Smooth muscle cell (in vitro differentiated cells): ENCODE results near the gene SF3B3. TPM values are rescaled to one million over a fixed set of nuclear protein-coding genes. Genes with fewer than 3 reads are reported as not detected.

Experiments used
- DNase-seq: peaks from one replicate; lab custom pipeline; 2025; ENCODE audit not compliant: unreplicated experiment; lab: John Stamatoyannopoulos, UW
- H2AFZ ChIP-seq: fragments of 200-600 bp; sonication (generic); 2 replicates; pipeline ENCODE4 v1.6.0; 2016; ENCODE audit warnings: antibody characterized with exemption, low read depth, mild to moderate bottlenecking
- H3F3A ChIP-seq: fragments of 200-600 bp; sonication (generic); 2 replicates; pipeline ENCODE4 v1.6.0; 2017; ENCODE audit warnings: antibody characterized with exemption, low read depth
- H3K27ac ChIP-seq: fragments of 200-600 bp; sonication (generic); 2 replicates; pipeline ENCODE4 v1.5.1; 2016; ENCODE audit warnings: low read depth, mild to moderate bottlenecking
- H3K27me3 ChIP-seq: fragments of 200-600 bp; sonication (generic); 2 replicates; pipeline ENCODE4 v1.6.1; 2016; ENCODE audit warnings: low read depth, mild to moderate bottlenecking
- H3K36me3 ChIP-seq: fragments of 200-600 bp; sonication (generic); 2 replicates; pipeline ENCODE4 v1.5.1; 2016; ENCODE audit warnings: low read depth
- H3K4me1 ChIP-seq: fragments of 200-600 bp; sonication (generic); 2 replicates; pipeline ENCODE4 v1.5.1; 2016; ENCODE audit warnings: low read depth
- H3K4me2 ChIP-seq: fragments of 200-600 bp; sonication (generic); 2 replicates; pipeline ENCODE4 v1.6.0; 2016; ENCODE audit warnings: mild to moderate bottlenecking
- H3K4me3 ChIP-seq: fragments of 200-600 bp; sonication (generic); 2 replicates; pipeline ENCODE4 v1.5.1; 2016; ENCODE audit warnings: mild to moderate bottlenecking
- H3K79me2 ChIP-seq: fragments of 200-600 bp; sonication (generic); 2 replicates; pipeline ENCODE4 v1.6.0; 2016; ENCODE audit warnings: low read depth, mild to moderate bottlenecking
- H3K9ac ChIP-seq: fragments of 200-600 bp; sonication (generic); 2 replicates; pipeline ENCODE4 v1.6.0; 2016; ENCODE audit warnings: low read depth
- H3K9me3 ChIP-seq: fragments of 200-600 bp; sonication (generic); replicated peaks from 2 replicates; pipeline ENCODE4 v1.5.1; 2016; ENCODE audit warnings: low read depth
- H4K20me1 ChIP-seq: fragments of 200-600 bp; sonication (generic); 2 replicates; pipeline ENCODE4 v1.6.0; 2016; ENCODE audit warnings: low read depth
- WGBS: methylation state at CpG from one replicate; pipeline ENCODE4 v1.1.7; 2016; ENCODE audit warnings: low lambda C conversion rate; 5-methylcytosine and 5-hydroxymethylcytosine counted together
- polyA plus RNA-seq: library from polyadenylated mRNA; unstranded; fragments of >200 nt; fragmentation: Nextera tagmentation; extraction: Ambion mirVana; gene quantifications from 2 replicates; pipeline ENCODE4 v1.2.1, GENCODE V29; 2016
- total RNA-seq: library from RNA; depleted of rRNA; stranded (reverse); fragments of >200 nt; gene quantifications from 2 replicates; pipeline ENCODE4 v1.2.3, GENCODE V29; 2014
- TF ChIP-seq, protein P1 (sequence below): fragments of 200-600 bp; sonication (generic); IDR thresholded peaks from 2 replicates; pipeline ENCODE4 v1.5.1; 2017; ENCODE audit warnings: borderline replicate concordance, mild to moderate bottlenecking, antibody characterized with exemption; ENCODE audit not compliant: insufficient read depth, poor library complexity, severe bottlenecking

SF3B3 gene
- total and polyA plus RNA-seq, 2 experiments from 2014 or later, result 126 to 129 TPM

DNA sequence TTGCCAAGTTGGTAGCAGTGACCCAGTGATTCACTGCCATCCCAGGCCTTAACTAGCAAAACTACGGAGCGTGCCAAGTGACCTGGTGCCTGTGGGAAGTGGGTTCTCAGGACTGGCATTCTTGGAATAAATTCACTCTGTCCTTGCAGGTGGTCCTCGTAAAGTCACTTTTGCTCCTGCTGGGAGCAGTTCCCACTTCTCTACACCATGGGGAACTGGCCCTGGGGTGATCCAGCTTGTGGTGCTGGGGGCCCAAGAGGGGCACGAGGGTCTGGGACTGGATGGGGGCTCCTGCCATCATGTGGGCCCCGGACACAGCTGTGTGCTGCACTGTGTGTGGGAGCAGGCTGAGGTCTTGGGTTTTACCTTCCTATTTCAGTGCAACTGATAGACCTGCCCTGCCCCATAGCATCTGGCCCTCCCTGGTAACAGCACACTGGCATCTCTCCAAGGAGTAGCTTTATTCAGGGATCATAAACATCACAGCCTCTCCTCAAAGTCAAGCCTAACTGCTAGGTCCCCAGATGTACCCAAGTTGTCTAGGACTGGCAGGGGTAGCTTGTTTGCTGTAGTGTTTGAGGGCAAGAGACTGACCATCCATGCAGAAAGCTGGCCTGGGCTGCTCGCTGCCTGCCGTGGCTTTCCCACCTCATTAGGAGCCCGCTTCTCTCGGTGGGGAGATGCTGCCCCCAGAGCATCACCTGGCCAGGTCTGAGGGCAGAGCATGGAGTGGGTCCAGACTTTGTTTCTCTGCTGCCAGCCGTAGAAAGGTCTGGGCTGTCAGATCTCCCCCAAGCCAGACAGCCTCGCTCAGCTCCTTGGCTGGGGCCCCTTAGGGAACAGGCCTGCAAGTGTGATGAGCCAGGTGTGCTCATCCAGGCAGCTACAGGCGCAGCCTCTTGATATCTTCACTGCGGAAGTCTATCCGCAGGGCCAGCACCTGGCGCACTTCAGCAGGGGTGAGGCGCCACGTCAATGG, 43.2 kb upstream of the SF3B3 start:
- H3K27me3 ChIP-seq, result no peaks in the 10 kb centered on the region
- H3K4me1 ChIP-seq, result no peaks in the 10 kb centered on the region
- no peak overlapping the region for H3K4me2 ChIP-seq
- no peak overlapping the region for H3K9ac ChIP-seq
- TF ChIP-seq, protein P1, sequence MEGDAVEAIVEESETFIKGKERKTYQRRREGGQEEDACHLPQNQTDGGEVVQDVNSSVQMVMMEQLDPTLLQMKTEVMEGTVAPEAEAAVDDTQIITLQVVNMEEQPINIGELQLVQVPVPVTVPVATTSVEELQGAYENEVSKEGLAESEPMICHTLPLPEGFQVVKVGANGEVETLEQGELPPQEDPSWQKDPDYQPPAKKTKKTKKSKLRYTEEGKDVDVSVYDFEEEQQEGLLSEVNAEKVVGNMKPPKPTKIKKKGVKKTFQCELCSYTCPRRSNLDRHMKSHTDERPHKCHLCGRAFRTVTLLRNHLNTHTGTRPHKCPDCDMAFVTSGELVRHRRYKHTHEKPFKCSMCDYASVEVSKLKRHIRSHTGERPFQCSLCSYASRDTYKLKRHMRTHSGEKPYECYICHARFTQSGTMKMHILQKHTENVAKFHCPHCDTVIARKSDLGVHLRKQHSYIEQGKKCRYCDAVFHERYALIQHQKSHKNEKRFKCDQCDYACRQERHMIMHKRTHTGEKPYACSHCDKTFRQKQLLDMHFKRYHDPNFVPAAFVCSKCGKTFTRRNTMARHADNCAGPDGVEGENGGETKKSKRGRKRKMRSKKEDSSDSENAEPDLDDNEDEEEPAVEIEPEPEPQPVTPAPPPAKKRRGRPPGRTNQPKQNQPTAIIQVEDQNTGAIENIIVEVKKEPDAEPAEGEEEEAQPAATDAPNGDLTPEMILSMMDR, result no peak
- no peak overlapping the region for H3K27ac ChIP-seq
- no peak overlapping the region for H3K4me3 ChIP-seq
- WGBS, result 97% methylated on average over 17 of the region's 17 CpGs
- no peak for DNase-seq
- H4K20me1 ChIP-seq, result no peaks in the 10 kb centered on the region
- H3K9me3 ChIP-seq, result no peaks in the 10 kb centered on the region
- no peaks in the 10 kb centered on the region for H3K79me2 ChIP-seq
- H3F3A ChIP-seq, result peaks cover 5% of the 10 kb centered on the region
- no peaks in the 10 kb centered on the region for H3K36me3 ChIP-seq
- no peak overlapping the region for H2AFZ ChIP-seq

DNA sequence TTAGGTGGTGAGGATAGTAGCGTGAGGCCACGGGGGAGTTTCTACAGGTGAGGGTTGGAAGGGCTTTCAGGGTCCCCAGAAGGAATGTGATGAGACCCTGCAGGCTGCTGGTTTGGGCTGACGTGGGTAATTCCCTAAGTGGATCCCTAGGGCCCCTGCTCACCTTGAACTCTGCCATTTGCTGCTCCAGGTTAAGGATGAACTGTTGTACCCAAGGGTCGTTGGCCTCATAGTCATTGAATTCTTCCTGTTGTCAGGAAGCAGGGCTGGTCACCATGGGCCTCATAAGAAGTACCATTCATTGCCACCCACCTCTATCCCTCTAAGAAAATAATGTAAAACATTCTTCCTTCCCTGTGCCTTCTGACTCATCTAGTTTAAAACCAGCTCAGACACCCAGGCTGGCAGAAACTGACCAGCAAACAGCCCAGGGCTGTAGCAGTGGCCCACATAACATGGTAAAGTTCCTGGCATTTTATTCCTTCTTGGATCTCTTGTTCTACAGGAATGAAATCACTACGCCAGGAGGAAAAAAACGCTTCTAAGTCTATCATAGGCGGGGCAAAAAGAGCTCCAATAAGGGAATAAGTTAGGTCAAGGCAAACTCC, 41.6 kb upstream of the SF3B3 start:
- H3K4me3 ChIP-seq, result no peak overlapping the region
- no peak overlapping the region for H3K9ac ChIP-seq
- TF ChIP-seq, protein P1, result no peak
- no peaks in the 10 kb centered on the region for H3K9me3 ChIP-seq
- peak overlapping the region; percentile 24 for H3K4me2 ChIP-seq
- no peaks in the 10 kb centered on the region for H3K27me3 ChIP-seq
- no peak overlapping the region for H2AFZ ChIP-seq
- WGBS, result 88% methylated on average over 7 of the region's 7 CpGs
- DNase-seq, result no peak
- peaks cover under 1% of the 10 kb centered on the region for H3F3A ChIP-seq
- H3K27ac ChIP-seq, result peak overlapping the region; percentile 54
- H4K20me1 ChIP-seq, result no peaks in the 10 kb centered on the region
- no peaks in the 10 kb centered on the region for H3K79me2 ChIP-seq
- no peaks in the 10 kb centered on the region for H3K4me1 ChIP-seq
- H3K36me3 ChIP-seq, result no peaks in the 10 kb centered on the region

DNA sequence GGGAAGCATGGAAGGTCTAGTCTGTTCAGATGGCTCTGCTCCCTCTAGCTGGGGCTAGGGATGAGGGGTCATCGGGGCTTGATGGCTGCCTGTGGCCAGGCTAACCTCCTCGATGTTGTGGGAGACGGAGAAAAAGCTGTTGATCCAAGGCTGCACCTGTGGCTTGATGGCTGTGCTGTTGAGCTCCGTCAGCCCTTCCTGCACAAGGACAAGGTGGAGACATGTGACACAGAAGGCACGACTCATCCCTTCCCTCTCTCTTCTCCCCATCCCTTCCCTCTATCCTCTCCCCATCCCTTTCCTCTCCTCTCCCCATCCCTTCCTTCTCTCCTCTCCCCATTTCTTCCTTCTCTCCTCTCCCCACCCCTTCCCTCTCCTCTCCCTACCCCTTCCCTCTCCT, 41.0 kb upstream of the SF3B3 start:
- no peak overlapping the region for H2AFZ ChIP-seq
- no peak for DNase-seq
- H3K79me2 ChIP-seq, result no peaks in the 10 kb centered on the region
- no peaks in the 10 kb centered on the region for H3F3A ChIP-seq
- no peaks in the 10 kb centered on the region for H3K27me3 ChIP-seq
- no peak overlapping the region for H3K9ac ChIP-seq
- H3K27ac ChIP-seq, result peak overlapping the region; percentile 54
- H3K4me3 ChIP-seq, result no peak overlapping the region
- TF ChIP-seq, protein P1, result no peak
- no peaks in the 10 kb centered on the region for H3K36me3 ChIP-seq
- H3K4me2 ChIP-seq, result peak overlapping the region; percentile 24
- 93% methylated on average over 4 of the region's 5 CpGs for WGBS
- no peaks in the 10 kb centered on the region for H4K20me1 ChIP-seq
- no peaks in the 10 kb centered on the region for H3K4me1 ChIP-seq
- no peaks in the 10 kb centered on the region for H3K9me3 ChIP-seq
